Neural cell (in vitro differentiated cells): ENCODE measurements around the gene DBH. TPM values are rescaled to one million over a fixed set of nuclear protein-coding genes. Genes with fewer than 3 reads are reported as not detected.

ENCODE experiments used
- H2AFZ ChIP-seq: fragments of 200-600, 300-800 bp; sonication (generic), shearing (Covaris generic); 2 replicates; pipeline ENCODE4 v1.6.0; 2014; ENCODE audit warnings: low read depth, mild to moderate bottlenecking, antibody characterized with exemption, low read length, moderate library complexity
- H3F3A ChIP-seq: fragments of 200-600 bp; shearing (Covaris generic); 2 replicates; pipeline ENCODE4 v1.6.1; 2016; ENCODE audit warnings: mild to moderate bottlenecking, moderate library complexity, mixed read lengths, antibody characterized with exemption, low read length; ENCODE audit not compliant: insufficient read depth, poor library complexity, severe bottlenecking
- H3K27ac ChIP-seq: fragments of 200-600, 300-800 bp; sonication (generic), shearing (Covaris generic); 2 replicates; pipeline ENCODE4 v1.5.1; 2014; ENCODE audit warnings: mild to moderate bottlenecking, low read length, moderate library complexity
- H3K27me3 ChIP-seq: fragments of 300-800, 200-600 bp; sonication (generic), shearing (Covaris generic); 2 replicates; pipeline ENCODE4 v1.6.0; 2014; ENCODE audit warnings: mild to moderate bottlenecking, low read depth, low read length, moderate library complexity; ENCODE audit not compliant: insufficient read depth
- H3K36me3 ChIP-seq: fragments of 300-800, 200-600 bp; sonication (generic), shearing (Covaris generic); 2 replicates; pipeline ENCODE4 v1.5.1; 2014; ENCODE audit warnings: mild to moderate bottlenecking, antibody characterized with exemption, low read length, moderate library complexity; ENCODE audit not compliant: insufficient read depth
- H3K4me2 ChIP-seq: fragments of 300-800, 200-600 bp; sonication (generic), shearing (Covaris generic); 2 replicates; pipeline ENCODE4 v1.6.0; 2014; ENCODE audit warnings: mild to moderate bottlenecking, low read length
- H3K4me3 ChIP-seq: fragments of 300-800, 200-600 bp; sonication (generic), shearing (Covaris generic); 2 replicates; pipeline ENCODE4 v1.5.1; 2014; ENCODE audit warnings: mild to moderate bottlenecking, low read length, moderate library complexity
- H3K79me2 ChIP-seq: fragments of 200-600 bp; shearing (Covaris generic); replicated peaks from 2 replicates; pipeline ENCODE4 v1.6.0; 2014; ENCODE audit warnings: mild to moderate bottlenecking, low read length, moderate library complexity; ENCODE audit not compliant: insufficient read depth
- H3K9ac ChIP-seq: fragments of 300-800, 200-600 bp; sonication (generic), shearing (Covaris generic); 2 replicates; pipeline ENCODE4 v1.6.1; 2016; ENCODE audit warnings: mild to moderate bottlenecking, low read length, mixed read lengths
- H3K9me2 ChIP-seq: fragments of 200-600 bp; shearing (Covaris generic); 2 replicates; pipeline ENCODE4 v1.6.1; 2016; ENCODE audit warnings: mild to moderate bottlenecking, low read length, mixed read lengths; ENCODE audit not compliant: insufficient read depth
- H3K9me3 ChIP-seq: fragments of 200-600, 300-800 bp; sonication (generic), shearing (Covaris generic); 2 replicates; pipeline ENCODE4 v1.6.1; 2016; ENCODE audit warnings: mild to moderate bottlenecking, mixed run types, low read length, moderate library complexity, mixed read lengths
- H4K20me1 ChIP-seq: fragments of 200-600 bp; shearing (Covaris generic); 2 replicates; pipeline ENCODE4 v1.6.1; 2016; ENCODE audit warnings: mild to moderate bottlenecking, mixed run types; ENCODE audit not compliant: insufficient read depth
- EP300 ChIP-seq: fragments of 450-650 bp; conservative IDR thresholded peaks from 2 replicates; pipeline ENCODE4 v1.6.1; 2014; ENCODE audit warnings: antibody characterized with exemption, mild to moderate bottlenecking, moderate library complexity; ENCODE audit not compliant: poor library complexity, severe bottlenecking
- EZH2 ChIP-seq: fragments of 200-600, 300-800 bp; shearing (Covaris generic), sonication (generic); IDR thresholded peaks from 2 replicates; pipeline ENCODE4 v1.6.1; 2014; ENCODE audit warnings: antibody characterized with exemption, low read length, borderline replicate concordance, mild to moderate bottlenecking; ENCODE audit not compliant: insufficient read depth, poor library complexity, severe bottlenecking
- MXI1 ChIP-seq: fragments of 450-650 bp; conservative IDR thresholded peaks from 2 replicates; pipeline ENCODE4 v1.6.1; 2014; ENCODE audit warnings: antibody characterized with exemption, mild to moderate bottlenecking; ENCODE audit not compliant: poor library complexity, severe bottlenecking
- POLR2AphosphoS5 ChIP-seq: IDR thresholded peaks from 2 replicates; pipeline ENCODE4 v1.6.1; 2012
- RAD21 ChIP-seq: fragments of 450-650 bp; conservative IDR thresholded peaks from 2 replicates; pipeline ENCODE4 v1.6.1; 2014; ENCODE audit warnings: antibody characterized with exemption, mild to moderate bottlenecking, moderate library complexity
- SMC3 ChIP-seq: fragments of 450-650 bp; conservative IDR thresholded peaks from 2 replicates; pipeline ENCODE4 v1.6.1; 2014; ENCODE audit warnings: antibody characterized with exemption, mild to moderate bottlenecking, moderate library complexity; ENCODE audit not compliant: poor library complexity
- TAF1 ChIP-seq: IDR thresholded peaks from 2 replicates; pipeline ENCODE4 v1.6.1; 2012; ENCODE audit warnings: low read depth
- polyA plus RNA-seq: library from polyadenylated mRNA; depleted of rRNA; stranded (reverse); fragments of >200 nt; gene quantifications from 2 replicates; pipeline ENCODE4 v1.2.3, GENCODE V29; 2014
- TF ChIP-seq, protein P1 (sequence below): fragments of 450-650 bp; IDR thresholded peaks from 2 replicates; pipeline ENCODE4 v1.5.1; 2014; ENCODE audit warnings: antibody characterized with exemption, mild to moderate bottlenecking, moderate library complexity; ENCODE audit not compliant: poor library complexity, severe bottlenecking
- TF ChIP-seq, protein P2 (sequence below): IDR thresholded peaks from 2 replicates; pipeline ENCODE4 v1.6.1; 2012; ENCODE audit warnings: borderline replicate concordance

The DBH gene
- polyA plus RNA-seq, 1 donor from 2014 or later = not detected

DNA sequence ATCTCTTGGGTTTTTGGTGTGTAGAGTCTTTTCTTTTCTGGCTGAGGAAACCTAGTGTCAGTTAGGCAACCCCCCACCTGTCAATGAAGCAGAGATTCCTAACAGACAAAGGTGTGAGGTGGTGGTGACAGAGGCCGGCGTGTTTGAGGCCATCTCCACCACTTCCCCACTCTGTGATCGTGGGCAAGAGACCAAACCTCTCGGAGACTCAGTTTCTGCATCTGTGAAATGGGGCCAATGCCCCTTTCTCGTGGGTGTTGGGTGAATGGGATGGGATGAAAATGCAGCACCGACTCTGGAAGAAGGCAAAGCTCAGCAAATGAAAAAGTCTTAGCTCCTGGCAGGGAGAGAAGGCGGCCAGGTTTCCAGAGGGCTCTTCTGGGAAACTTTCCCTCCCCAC is 27.8 kb upstream of the DBH start:
- H3K9me3 ChIP-seq = no peaks in the 10 kb centered on the region
- H3K79me2 ChIP-seq = no peaks in the 10 kb centered on the region
- no peak overlapping the region for H3K4me2 ChIP-seq
- no peaks in the 10 kb centered on the region for H4K20me1 ChIP-seq
- TF ChIP-seq, protein P1, sequence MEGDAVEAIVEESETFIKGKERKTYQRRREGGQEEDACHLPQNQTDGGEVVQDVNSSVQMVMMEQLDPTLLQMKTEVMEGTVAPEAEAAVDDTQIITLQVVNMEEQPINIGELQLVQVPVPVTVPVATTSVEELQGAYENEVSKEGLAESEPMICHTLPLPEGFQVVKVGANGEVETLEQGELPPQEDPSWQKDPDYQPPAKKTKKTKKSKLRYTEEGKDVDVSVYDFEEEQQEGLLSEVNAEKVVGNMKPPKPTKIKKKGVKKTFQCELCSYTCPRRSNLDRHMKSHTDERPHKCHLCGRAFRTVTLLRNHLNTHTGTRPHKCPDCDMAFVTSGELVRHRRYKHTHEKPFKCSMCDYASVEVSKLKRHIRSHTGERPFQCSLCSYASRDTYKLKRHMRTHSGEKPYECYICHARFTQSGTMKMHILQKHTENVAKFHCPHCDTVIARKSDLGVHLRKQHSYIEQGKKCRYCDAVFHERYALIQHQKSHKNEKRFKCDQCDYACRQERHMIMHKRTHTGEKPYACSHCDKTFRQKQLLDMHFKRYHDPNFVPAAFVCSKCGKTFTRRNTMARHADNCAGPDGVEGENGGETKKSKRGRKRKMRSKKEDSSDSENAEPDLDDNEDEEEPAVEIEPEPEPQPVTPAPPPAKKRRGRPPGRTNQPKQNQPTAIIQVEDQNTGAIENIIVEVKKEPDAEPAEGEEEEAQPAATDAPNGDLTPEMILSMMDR = no peak
- no peak for TF ChIP-seq SMC3
- no peak for TF ChIP-seq POLR2AphosphoS5
- TF ChIP-seq TAF1 = no peak
- TF ChIP-seq MXI1 = no peak
- TF ChIP-seq EZH2 = no peak
- no peak for TF ChIP-seq RAD21
- TF ChIP-seq EP300 = no peak
- TF ChIP-seq, protein P2, sequence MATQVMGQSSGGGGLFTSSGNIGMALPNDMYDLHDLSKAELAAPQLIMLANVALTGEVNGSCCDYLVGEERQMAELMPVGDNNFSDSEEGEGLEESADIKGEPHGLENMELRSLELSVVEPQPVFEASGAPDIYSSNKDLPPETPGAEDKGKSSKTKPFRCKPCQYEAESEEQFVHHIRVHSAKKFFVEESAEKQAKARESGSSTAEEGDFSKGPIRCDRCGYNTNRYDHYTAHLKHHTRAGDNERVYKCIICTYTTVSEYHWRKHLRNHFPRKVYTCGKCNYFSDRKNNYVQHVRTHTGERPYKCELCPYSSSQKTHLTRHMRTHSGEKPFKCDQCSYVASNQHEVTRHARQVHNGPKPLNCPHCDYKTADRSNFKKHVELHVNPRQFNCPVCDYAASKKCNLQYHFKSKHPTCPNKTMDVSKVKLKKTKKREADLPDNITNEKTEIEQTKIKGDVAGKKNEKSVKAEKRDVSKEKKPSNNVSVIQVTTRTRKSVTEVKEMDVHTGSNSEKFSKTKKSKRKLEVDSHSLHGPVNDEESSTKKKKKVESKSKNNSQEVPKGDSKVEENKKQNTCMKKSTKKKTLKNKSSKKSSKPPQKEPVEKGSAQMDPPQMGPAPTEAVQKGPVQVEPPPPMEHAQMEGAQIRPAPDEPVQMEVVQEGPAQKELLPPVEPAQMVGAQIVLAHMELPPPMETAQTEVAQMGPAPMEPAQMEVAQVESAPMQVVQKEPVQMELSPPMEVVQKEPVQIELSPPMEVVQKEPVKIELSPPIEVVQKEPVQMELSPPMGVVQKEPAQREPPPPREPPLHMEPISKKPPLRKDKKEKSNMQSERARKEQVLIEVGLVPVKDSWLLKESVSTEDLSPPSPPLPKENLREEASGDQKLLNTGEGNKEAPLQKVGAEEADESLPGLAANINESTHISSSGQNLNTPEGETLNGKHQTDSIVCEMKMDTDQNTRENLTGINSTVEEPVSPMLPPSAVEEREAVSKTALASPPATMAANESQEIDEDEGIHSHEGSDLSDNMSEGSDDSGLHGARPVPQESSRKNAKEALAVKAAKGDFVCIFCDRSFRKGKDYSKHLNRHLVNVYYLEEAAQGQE = no peak
- H2AFZ ChIP-seq = no peak overlapping the region
- H3K27me3 ChIP-seq = peaks cover 45% of the 10 kb centered on the region
- no peaks in the 10 kb centered on the region for H3F3A ChIP-seq
- H3K4me3 ChIP-seq = peak overlapping the region; percentile 55
- H3K27ac ChIP-seq = no peak overlapping the region
- H3K36me3 ChIP-seq = no peaks in the 10 kb centered on the region
- H3K9me2 ChIP-seq = no peaks in the 10 kb centered on the region
- H3K9ac ChIP-seq = no peak overlapping the region

GRCh38 chr9:133608889-133609288 is 27.3 kb upstream of the DBH start:
- peak overlapping the region; percentile 55 for H3K4me3 ChIP-seq
- peaks cover 45% of the 10 kb centered on the region for H3K27me3 ChIP-seq
- no peaks in the 10 kb centered on the region for H4K20me1 ChIP-seq
- no peaks in the 10 kb centered on the region for H3K79me2 ChIP-seq
- peak overlapping the region; percentile 31 for H3K9ac ChIP-seq
- no peaks in the 10 kb centered on the region for H3F3A ChIP-seq
- H3K36me3 ChIP-seq = no peaks in the 10 kb centered on the region
- TF ChIP-seq, protein P1 = no peak
- no peak for TF ChIP-seq RAD21
- no peak for TF ChIP-seq POLR2AphosphoS5
- no peak for TF ChIP-seq MXI1
- TF ChIP-seq EZH2 = no peak
- TF ChIP-seq, protein P2 = no peak
- no peak for TF ChIP-seq TAF1
- TF ChIP-seq EP300 = no peak
- no peak for TF ChIP-seq SMC3
- no peak overlapping the region for H3K27ac ChIP-seq
- H3K9me2 ChIP-seq = no peaks in the 10 kb centered on the region
- no peak overlapping the region for H2AFZ ChIP-seq
- H3K9me3 ChIP-seq = no peaks in the 10 kb centered on the region
- H3K4me2 ChIP-seq = no peak overlapping the region
